Pancreas (tissue), 10 donors: ENCODE results near the gene EFHC1. TPM values are rescaled to one million over a fixed set of nuclear protein-coding genes. Genes with fewer than 3 reads are reported as not detected.

Experiments
- ATAC-seq, 4 donors: fragments of 200-7000 bp; cut with Tn5 transposase; one replicate each; pipeline versions ENCODE4 v1.8.0 to v1.9.1; 2020; ENCODE audit warnings: mild to moderate bottlenecking in 4 of 4, moderate library complexity in 4 of 4
- DNase-seq, 6 donors: peaks; one replicate each; pipeline ENCODE4 v3.0.0-alpha.2; 2020
- FAIRE-seq: peaks from 2 replicates; lab custom pipeline; 2012; peaks lifted over from hg19 to GRCh38; lab: Jason Lieb, UNC
- H3K27ac ChIP-seq, 4 donors: fragments of 200-600 bp; sonication (generic); 1 replicate in 3 of 4; 2 replicates in 1 of 4; pipeline versions ENCODE4 v1.5.0 to v1.8.0; 2020
- H3K27me3 ChIP-seq, 4 donors: fragments of 200-600 bp; one replicate each; pipeline ENCODE4 v1.8.0; 2021
- H3K36me3 ChIP-seq, 3 donors: fragments of 200-600 bp; sonication (generic) in 1 of 3; one replicate each; pipeline versions ENCODE4 v1.5.0 to v1.8.0; 2020 to 2021
- H3K4me1 ChIP-seq, 3 donors: fragments of 200-600 bp; one replicate each; pipeline ENCODE4 v1.8.0; 2021
- H3K4me3 ChIP-seq, 4 donors: fragments of 200-600 bp; sonication (generic) in 2 of 4; one replicate each; pipeline versions ENCODE4 v1.5.0 to v1.8.0; 2020 to 2021
- H3K9me3 ChIP-seq, 4 donors: fragments of 200-600 bp; one replicate each; pipeline ENCODE4 v1.8.0; 2021
- CTCF ChIP-seq, 4 donors: fragments of 200-600 bp; sonication (generic) in 3 of 4; IDR thresholded peaks; one replicate each; pipeline versions ENCODE4 v1.5.0 to v1.8.0; 2021; ENCODE audit warnings: antibody characterized with exemption in 4 of 4
- WGBS, 2 donors: extraction: QIAGEN DNeasy Blood & Tissue Kit; methylation state at CpG; one replicate each; pipeline ENCODE4 v1.1.7; 2013; 5-methylcytosine and 5-hydroxymethylcytosine counted together
- intact Hi-C, 3 donors: fragments of 100-400 bp; cut with DNase I; formaldehyde crosslinking; loops; one replicate each; pipeline versions ENCODE4 v1.11.1 to v1.14.2; 2022
- polyA plus RNA-seq, 2 donors: library from polyadenylated mRNA; stranded (reverse); fragments of 200-250 nt; gene quantifications; one replicate each; pipeline ENCODE4 v1.2.3, GENCODE V29; 2013
- total RNA-seq, 6 donors: library from RNA; stranded (reverse); fragmentation: NEBNext Ultra II Directional in 4 of 6; extraction: Animal tissue kit (Norgen Biotek cat#: 25700) in 4 of 6; gene quantifications; one replicate each; pipeline versions ENCODE4 v1.2.1 to v1.2.4, GENCODE V29; 2021 to 2023
- donor health status: healthy with polysubstance abuse.
- donor health status: DM: no; HTN: no; CAD: no; lungs with moderate emphysema.
- donor health status: DM: no; HTN: no; CAD: no.
- donor health status: control.
- donor health status: control.
- donor health status: Bipolar disorder and iron deficiency.
- donor health status: DM: yes; HTN: yes; CAD: no.
- donor health status: DM: no; HTN: no; CAD: no.
- donor health status: DM: no; HTN: no; CAD: no.
- donor health status: DM: yes; HTN: yes; CAD: no.

Gene EFHC1
- total and polyA plus RNA-seq, 8 donors, result 5.5 to 39.0 (median 10.4) TPM

GRCh38 chr6:52568320-52568719 lies 148.2 kb downstream of the EFHC1 start:
- ATAC-seq, result no peak
- WGBS, 2 donors, result 91 to 96% methylated on average over 4 of the region's 4 CpGs
- no peak overlapping the region for H3K27ac ChIP-seq
- H3K4me3 ChIP-seq, result no peak overlapping the region
- no peaks in the 10 kb centered on the region for H3K36me3 ChIP-seq
- H3K9me3 ChIP-seq, result no peaks in the 10 kb centered on the region
- intact Hi-C loops, result loop anchor here in 1 of 3 donors (10.0 kb wide), 1 partner anchor 54 kb away; no protein-coding TSS in a partner anchor
- FAIRE-seq, result no peak
- no peaks in the 10 kb centered on the region for H3K4me1 ChIP-seq
- no peak for DNase-seq
- no peak for TF ChIP-seq CTCF (IDR thresholded peaks at IDR 0.05)
- H3K27me3 ChIP-seq, result no peaks in the 10 kb centered on the region

DNA sequence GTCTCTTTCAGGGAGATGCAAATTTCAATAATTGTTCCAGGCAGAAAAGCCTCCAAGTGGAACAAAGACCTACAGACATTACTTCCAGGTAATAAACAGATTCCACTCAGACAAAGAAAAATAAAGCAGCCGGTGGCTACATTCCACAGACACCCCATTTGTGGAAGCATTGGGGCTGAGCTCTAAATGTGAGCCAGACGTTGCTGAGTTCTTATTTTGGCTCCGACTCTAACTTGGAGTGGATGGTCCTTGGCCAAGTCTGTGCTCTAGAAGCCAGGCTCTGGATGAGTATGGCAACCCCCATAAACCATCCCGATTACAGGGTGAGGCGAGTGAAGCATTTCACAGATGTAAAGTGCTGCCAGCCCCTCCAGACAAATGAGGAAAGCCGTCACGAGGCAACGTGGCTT lies 150.2 kb downstream of the EFHC1 start:
- TF ChIP-seq CTCF (IDR thresholded peaks at IDR 0.05), result no peak
- Histone ChIP-seq H3K27me3 (no peaks in the 10 kb centered on the region), H3K9me3 (no peaks in the 10 kb centered on the region), H3K4me1 (no peaks in the 10 kb centered on the region), H3K4me3 (no peak overlapping the region), H3K27ac (no peak overlapping the region), H3K36me3 (no peaks in the 10 kb centered on the region)
- peak in 1 of 4 donors; percentile 10 for ATAC-seq
- intact Hi-C loops, result no loop called here
- DNase-seq, result no peak
- no peak for FAIRE-seq
- WGBS, 2 donors, result 64 to 65% methylated on average over 8 of the region's 8 CpGs

GRCh38 chr6:52571099-52571755 lies 151.1 kb downstream of the EFHC1 start:
- Histone ChIP-seq H3K27me3 (no peaks in the 10 kb centered on the region), H3K9me3 (no peaks in the 10 kb centered on the region), H3K4me1 (peaks cover 0 to 4% (median 3%) of the 10 kb centered on the region in 3 donors), H3K36me3 (no peaks in the 10 kb centered on the region), H3K4me3 (no peak overlapping the region), H3K27ac (no peak overlapping the region)
- FAIRE-seq (no peak), DNase-seq (no peak), ATAC-seq (no peak)
- WGBS, 2 donors, result 64 to 76% methylated on average over 10 of the region's 10 CpGs
- intact Hi-C loops, result no loop called here
- no peak for TF ChIP-seq CTCF (IDR thresholded peaks at IDR 0.05)

GRCh38 chr6:52572536-52572935 lies 152.4 kb downstream of the EFHC1 start:
- DNase-seq, result no peak
- Histone ChIP-seq H3K4me1 (peaks cover 0 to 4% (median 3%) of the 10 kb centered on the region in 3 donors), H3K27ac (peak overlapping the region in 3 of 4 donors; percentile 9 to 38 (median 16)), H3K27me3 (no peaks in the 10 kb centered on the region), H3K4me3 (no peak overlapping the region), H3K36me3 (no peaks in the 10 kb centered on the region), H3K9me3 (no peaks in the 10 kb centered on the region)
- FAIRE-seq, result no peak
- ATAC-seq, result no peak
- 91 to 92% methylated on average over 4 of the region's 4 CpGs for WGBS, 2 donors
- intact Hi-C loops, result no loop called here
- no peak for TF ChIP-seq CTCF (IDR thresholded peaks at IDR 0.05)

DNA sequence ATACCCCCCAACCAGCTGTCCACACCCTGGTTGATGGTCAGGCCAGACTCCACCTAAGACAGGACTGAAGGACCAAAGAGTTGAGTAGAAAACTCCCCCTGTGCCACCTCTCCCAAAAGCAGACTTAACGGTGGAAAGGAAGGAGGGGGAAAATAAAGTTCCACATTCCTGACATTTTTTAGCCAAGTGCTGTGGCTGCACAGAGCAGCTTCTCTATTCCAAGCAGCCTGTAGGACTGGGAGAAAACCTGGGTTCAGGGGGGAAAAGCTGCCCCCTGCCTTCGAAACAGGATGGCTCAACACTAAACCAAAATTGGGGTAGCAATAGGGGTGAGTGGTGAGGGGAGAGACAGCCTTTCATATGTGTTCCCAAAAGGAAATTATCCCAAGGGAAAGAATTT lies 153.2 kb downstream of the EFHC1 start:
- intact Hi-C loops, result no loop called here
- no peaks in the 10 kb centered on the region for H3K36me3 ChIP-seq
- 27 to 40% methylated on average over 2 of the region's 2 CpGs for WGBS, 2 donors
- peak overlapping the region in 1 of 4 donors; percentile 16 for H3K27ac ChIP-seq
- DNase-seq, result no peak
- FAIRE-seq, result no peak
- H3K27me3 ChIP-seq, result no peaks in the 10 kb centered on the region
- no peak for ATAC-seq
- peaks cover 4 to 7% (median 4%) of the 10 kb centered on the region in 3 donors for H3K4me1 ChIP-seq
- H3K9me3 ChIP-seq, result no peaks in the 10 kb centered on the region
- no peak overlapping the region for H3K4me3 ChIP-seq
- TF ChIP-seq CTCF (IDR thresholded peaks at IDR 0.05), result no peak
